ENCODE results near the gene WDR6. TPM values are rescaled to one million over a fixed set of nuclear protein-coding genes. Genes with fewer than 3 reads are reported as not detected.
A peak's percentile ranks its signal among the peaks of the same experiment; 100 is the strongest.

Gene WDR6
- total and polyA plus RNA-seq, 4 experiments from 2014 or later = 105 to 295 (median 215) TPM

GRCh38 chr3:49013738-49014660, 6.8 kb downstream of the WDR6 start:
- peaks cover 0 to 1% (median 0%) of the 10 kb centered on the region in 8 donors for H3K9me3 Mint-ChIP-seq
- no peaks in the 10 kb centered on the region for H3K27me3 Mint-ChIP-seq
- no peaks in the 10 kb centered on the region for H3K27me3 ChIP-seq (ENCODE audit: insufficient read depth, low read length)
- DNase-seq = peak; percentile 39 to 59 (median 47)
- H3K4me1 ChIP-seq (ENCODE audit: insufficient read depth, low read length) = peaks cover 18% of the 10 kb centered on the region
- peaks cover 0 to 51% of the 10 kb centered on the region in 2 donors for H3K36me3 Mint-ChIP-seq
- H3K27ac ChIP-seq (ENCODE audit: low read depth, low read length) = no peak overlapping the region
- peak overlapping the region in 1 of 8 donors; percentile 15 for H3K4me3 Mint-ChIP-seq
- H3K4me3 ChIP-seq (ENCODE audit: low read length in 2 of 2) = no peak overlapping the region
- ChIA-PET CTCF (ENCODE audit: partially characterized antibody) (interaction anchor here (0.6 to 15.4 kb wide), 5 partner anchors 7 to 821 kb away, joined by 3 to 216 read pairs (median 6); partner anchors contain the start of genes DALRD3, NDUFAF3, P4HTM and SLC25A20), POLR2A (ENCODE audit: partially characterized antibody) (interaction anchor here (17.3 to 22.1 kb wide), 3 partner anchors 3 to 23 kb away, joined by 377 to 629 read pairs (median 629); partner anchors contain the start of genes DALRD3, IMPDH2, NDUFAF3 and P4HTM)
- H3K27ac Mint-ChIP-seq = peak overlapping the region in 2 of 7 donors; percentile 38 to 48
- no peaks in the 10 kb centered on the region for H3K9me3 ChIP-seq (ENCODE audit: control insufficient read depth in 1 of 2, low read length in 2 of 2)
- intact Hi-C loops (cut with micrococcal nuclease) = loop anchor here (1.0 kb wide), 1 partner anchor 27 kb away; no protein-coding TSS in a partner anchor
- peaks cover 11 to 33% (median 20%) of the 10 kb centered on the region in 4 donors for H3K4me1 Mint-ChIP-seq
- H3K36me3 ChIP-seq (ENCODE audit: insufficient read depth, low read length) = peaks cover 50% of the 10 kb centered on the region

- Mint-ChIP-seq H3K9me3 (peaks cover 0 to 1% (median 0%) of the 10 kb centered on the region in 8 donors), H3K27me3 (no peaks in the 10 kb centered on the region), H3K36me3 (peaks cover 0 to 51% of the 10 kb centered on the region in 2 donors), H3K27ac (peak overlapping the region in 2 of 7 donors; percentile 37 to 83), H3K4me3 (peak overlapping the region in 2 of 8 donors; percentile 10 to 33), H3K4me1 (peaks cover 8 to 37% (median 23%) of the 10 kb centered on the region in 4 donors)
- Histone ChIP-seq H3K9me3 (ENCODE audit: control insufficient read depth in 1 of 2, low read length in 2 of 2) (no peaks in the 10 kb centered on the region), H3K27me3 (ENCODE audit: insufficient read depth, low read length) (no peaks in the 10 kb centered on the region), H3K36me3 (ENCODE audit: insufficient read depth, low read length) (peaks cover 50% of the 10 kb centered on the region), H3K4me3 (ENCODE audit: low read length in 2 of 2) (no peak overlapping the region), H3K4me1 (ENCODE audit: insufficient read depth, low read length) (peaks cover 28% of the 10 kb centered on the region), H3K27ac (ENCODE audit: low read depth, low read length) (no peak overlapping the region)
- intact Hi-C loops (cut with micrococcal nuclease) = no loop called here
- no peak for DNase-seq
- ChIA-PET POLR2A (ENCODE audit: partially characterized antibody) (interaction anchor here (17.3 to 22.1 kb wide), 3 partner anchors 4 to 24 kb away, joined by 377 to 629 read pairs (median 629); partner anchors contain the start of genes DALRD3, IMPDH2, NDUFAF3 and P4HTM), CTCF (ENCODE audit: partially characterized antibody) (interaction anchor here (0.7 to 15.4 kb wide), 5 partner anchors 5 to 143 kb away, joined by 3 to 216 read pairs (median 6); partner anchors contain the start of genes P4HTM, SLC25A20 and WDR6)
These were observed 7.9 kb downstream of the WDR6 start for GRCh38 chr3:49015072-49015471.

GRCh38 chr3:49015765-49016164, 8.6 kb downstream of the WDR6 start:
- intact Hi-C loops (cut with micrococcal nuclease) = no loop called here
- Mint-ChIP-seq H3K27ac (peak overlapping the region in 3 of 7 donors; percentile 37 to 83 (median 47)), H3K9me3 (peaks cover 0 to 1% (median 0%) of the 10 kb centered on the region in 8 donors), H3K27me3 (no peaks in the 10 kb centered on the region), H3K36me3 (peaks cover 0 to 51% of the 10 kb centered on the region in 2 donors), H3K4me3 (peak overlapping the region in 2 of 8 donors; percentile 15 to 33), H3K4me1 (peaks cover 11 to 42% (median 28%) of the 10 kb centered on the region in 4 donors)
- no peak for DNase-seq
- Histone ChIP-seq H3K36me3 (ENCODE audit: insufficient read depth, low read length) (peaks cover 50% of the 10 kb centered on the region), H3K9me3 (ENCODE audit: control insufficient read depth in 1 of 2, low read length in 2 of 2) (no peaks in the 10 kb centered on the region), H3K4me3 (ENCODE audit: low read length in 2 of 2) (no peak overlapping the region), H3K27ac (ENCODE audit: low read depth, low read length) (no peak overlapping the region), H3K27me3 (ENCODE audit: insufficient read depth, low read length) (no peaks in the 10 kb centered on the region), H3K4me1 (ENCODE audit: insufficient read depth, low read length) (peaks cover 35% of the 10 kb centered on the region)
- CTCF ChIA-PET (ENCODE audit: partially characterized antibody) = interaction anchor here (0.5 to 15.4 kb wide), 4 partner anchors 6 to 1290 kb away, joined by 3 to 216 read pairs (median 88); partner anchors contain the start of genes P4HTM and WDR6
- POLR2A ChIA-PET (ENCODE audit: partially characterized antibody) = interaction anchor here (17.3 to 22.1 kb wide), 3 partner anchors 5 to 24 kb away, joined by 377 to 629 read pairs (median 629); partner anchors contain the start of genes DALRD3, IMPDH2, NDUFAF3 and P4HTM

- ChIA-PET POLR2A (ENCODE audit: partially characterized antibody) (interaction anchor here (1.3 to 22.1 kb wide), 5 partner anchors 5 to 104 kb away, joined by 3 to 629 read pairs (median 377); partner anchors contain the start of genes DALRD3, IMPDH2, NDUFAF3 and P4HTM), CTCF (ENCODE audit: partially characterized antibody) (interaction anchor here (1.5 to 15.4 kb wide), 4 partner anchors 7 to 142 kb away, joined by 4 to 216 read pairs (median 88); partner anchors contain the start of genes IMPDH2, P4HTM and WDR6)
- Mint-ChIP-seq H3K27ac (peak overlapping the region in 5 of 7 donors; percentile 81 to 93 (median 83)), H3K4me1 (peaks cover 13 to 47% (median 30%) of the 10 kb centered on the region in 4 donors), H3K27me3 (no peaks in the 10 kb centered on the region), H3K36me3 (peaks cover 0 to 50% of the 10 kb centered on the region in 2 donors), H3K9me3 (peaks cover 0 to 1% (median 0%) of the 10 kb centered on the region in 8 donors), H3K4me3 (peak overlapping the region; percentile 46 to 98 (median 90))
- DNase-seq = no peak
- no peak overlapping the region for H3K4me3 ChIP-seq (ENCODE audit: low read length in 2 of 2)
- peaks cover 46% of the 10 kb centered on the region for H3K36me3 ChIP-seq (ENCODE audit: insufficient read depth, low read length)
- intact Hi-C loops (cut with micrococcal nuclease) = no loop called here
- H3K4me1 ChIP-seq (ENCODE audit: insufficient read depth, low read length) = peaks cover 35% of the 10 kb centered on the region
- H3K27me3 ChIP-seq (ENCODE audit: insufficient read depth, low read length) = no peaks in the 10 kb centered on the region
- no peak overlapping the region for H3K27ac ChIP-seq (ENCODE audit: low read depth, low read length)
- H3K9me3 ChIP-seq (ENCODE audit: control insufficient read depth in 1 of 2, low read length in 2 of 2) = no peaks in the 10 kb centered on the region
These were observed 9.4 kb downstream of the WDR6 start for GRCh38 chr3:49016414-49017228.

GRCh38 chr3:49017229-49017970, 10.2 kb downstream of the WDR6 start:
- peaks cover 0 to 45% of the 10 kb centered on the region in 2 donors for H3K36me3 Mint-ChIP-seq
- peak overlapping the region; percentile 61 to 93 (median 83) for H3K27ac Mint-ChIP-seq
- DNase-seq = no peak
- peak overlapping the region; percentile 76 to 98 (median 90) for H3K4me3 Mint-ChIP-seq
- intact Hi-C loops (cut with micrococcal nuclease) = no loop called here
- Histone ChIP-seq H3K27me3 (ENCODE audit: insufficient read depth, low read length) (no peaks in the 10 kb centered on the region), H3K27ac (ENCODE audit: low read depth, low read length) (peak overlapping the region; percentile 79), H3K36me3 (ENCODE audit: insufficient read depth, low read length) (peaks cover 38% of the 10 kb centered on the region), H3K9me3 (ENCODE audit: control insufficient read depth in 1 of 2, low read length in 2 of 2) (no peaks in the 10 kb centered on the region), H3K4me3 (ENCODE audit: low read length in 2 of 2) (peak overlapping the region; percentile 61 to 89), H3K4me1 (ENCODE audit: insufficient read depth, low read length) (peaks cover 35% of the 10 kb centered on the region)
- POLR2A ChIA-PET (ENCODE audit: partially characterized antibody) = interaction anchor here (0.7 to 22.1 kb wide), 6 partner anchors 4 to 103 kb away, joined by 3 to 629 read pairs (median 192); partner anchors contain the start of genes DALRD3, IMPDH2, NDUFAF3 and P4HTM
- CTCF ChIA-PET (ENCODE audit: partially characterized antibody) = interaction anchor here (1.5 to 15.4 kb wide), 3 partner anchors 8 to 28 kb away, joined by 4 to 216 read pairs (median 173); partner anchors contain the start of genes IMPDH2, P4HTM and WDR6
- no peaks in the 10 kb centered on the region for H3K27me3 Mint-ChIP-seq
- H3K4me1 Mint-ChIP-seq = peaks cover 13 to 46% (median 28%) of the 10 kb centered on the region in 4 donors
- peaks cover 0 to 1% (median 0%) of the 10 kb centered on the region in 8 donors for H3K9me3 Mint-ChIP-seq
